Measurements from ENCODE around the gene MCTP2.

The MCTP2 gene

DNA sequence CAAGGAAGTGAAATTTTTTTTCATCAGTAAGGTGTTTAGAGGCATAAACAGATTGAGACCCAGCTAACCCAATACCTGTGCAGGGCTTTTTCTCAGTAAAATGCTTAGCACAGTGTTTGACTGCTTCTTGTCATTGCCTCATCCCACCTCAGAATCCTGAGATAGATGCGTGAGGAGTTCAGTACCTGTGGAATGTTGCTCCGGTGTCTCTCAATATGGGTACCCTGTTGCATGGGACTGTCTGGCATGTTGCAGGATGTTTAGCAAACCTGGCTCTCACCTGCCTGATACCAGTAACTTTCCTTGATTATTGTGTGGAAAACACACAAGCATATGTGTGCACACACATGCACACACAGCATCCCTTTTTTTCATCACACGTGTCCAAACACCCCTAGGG, 128.4 kb downstream of the MCTP2 start:
- no peak for DNase-seq

DNA sequence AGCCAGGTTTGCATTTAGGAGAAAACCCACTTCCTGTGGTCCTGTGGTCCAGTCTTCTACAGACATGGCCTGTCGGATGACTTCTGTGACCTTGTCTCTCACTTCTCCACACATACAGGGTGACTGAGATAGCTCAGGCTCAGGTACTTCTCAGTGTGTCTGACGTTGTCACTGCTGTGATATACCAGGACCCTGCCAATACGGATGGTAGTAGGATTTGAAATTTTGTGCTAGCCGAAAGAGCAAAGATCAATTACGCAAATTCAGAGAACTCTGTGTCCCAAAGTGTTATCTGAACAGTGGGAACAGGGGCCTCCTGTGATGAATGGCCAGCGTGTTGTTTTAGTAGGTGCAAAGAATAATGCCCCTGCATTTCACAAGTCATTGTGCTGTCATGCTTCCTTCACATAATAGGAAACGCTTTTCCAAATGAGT, 128.9 kb downstream of the MCTP2 start:
- DNase-seq, result no peak

DNA sequence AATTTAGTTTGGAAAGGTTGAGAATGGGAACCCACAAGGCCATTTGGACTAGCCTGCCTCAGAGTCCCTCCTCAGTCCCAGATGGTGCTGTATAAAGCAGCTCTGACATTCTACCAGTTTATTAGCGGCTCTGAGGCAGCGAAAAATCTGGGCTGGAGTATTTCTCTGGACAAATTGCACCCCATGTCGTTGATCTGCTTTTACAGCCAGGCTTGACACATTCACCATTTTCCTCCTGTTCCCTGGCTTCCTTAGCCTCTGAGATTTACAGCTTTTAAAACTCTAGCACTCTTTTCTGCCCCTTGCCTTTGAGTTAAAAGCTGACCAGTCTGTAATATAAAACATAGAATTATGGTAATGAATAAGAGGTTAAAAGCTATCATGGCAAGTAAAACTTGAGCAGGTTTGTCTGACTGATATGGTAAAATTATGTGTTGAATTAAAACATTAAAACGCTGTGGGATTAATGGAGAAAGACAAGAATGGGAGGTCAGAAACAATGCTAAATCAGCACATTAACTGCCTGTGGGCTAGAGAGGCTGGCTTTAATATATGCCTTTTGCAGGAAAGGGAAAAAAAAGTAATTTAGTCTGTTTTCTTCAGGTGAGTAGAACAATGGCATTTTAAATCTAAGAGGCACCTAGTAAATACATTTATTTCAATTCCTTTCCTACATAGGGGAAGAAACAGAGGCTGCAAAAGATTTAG, 131.2 kb downstream of the MCTP2 start:
- no peak for DNase-seq

GRCh38 chr15:94363382-94363781, 132.0 kb downstream of the MCTP2 start:
- no peak for DNase-seq

- no peak for DNase-seq
Measured at GRCh38 chr15:94366781-94367180, 135.4 kb downstream of the MCTP2 start.

DNA sequence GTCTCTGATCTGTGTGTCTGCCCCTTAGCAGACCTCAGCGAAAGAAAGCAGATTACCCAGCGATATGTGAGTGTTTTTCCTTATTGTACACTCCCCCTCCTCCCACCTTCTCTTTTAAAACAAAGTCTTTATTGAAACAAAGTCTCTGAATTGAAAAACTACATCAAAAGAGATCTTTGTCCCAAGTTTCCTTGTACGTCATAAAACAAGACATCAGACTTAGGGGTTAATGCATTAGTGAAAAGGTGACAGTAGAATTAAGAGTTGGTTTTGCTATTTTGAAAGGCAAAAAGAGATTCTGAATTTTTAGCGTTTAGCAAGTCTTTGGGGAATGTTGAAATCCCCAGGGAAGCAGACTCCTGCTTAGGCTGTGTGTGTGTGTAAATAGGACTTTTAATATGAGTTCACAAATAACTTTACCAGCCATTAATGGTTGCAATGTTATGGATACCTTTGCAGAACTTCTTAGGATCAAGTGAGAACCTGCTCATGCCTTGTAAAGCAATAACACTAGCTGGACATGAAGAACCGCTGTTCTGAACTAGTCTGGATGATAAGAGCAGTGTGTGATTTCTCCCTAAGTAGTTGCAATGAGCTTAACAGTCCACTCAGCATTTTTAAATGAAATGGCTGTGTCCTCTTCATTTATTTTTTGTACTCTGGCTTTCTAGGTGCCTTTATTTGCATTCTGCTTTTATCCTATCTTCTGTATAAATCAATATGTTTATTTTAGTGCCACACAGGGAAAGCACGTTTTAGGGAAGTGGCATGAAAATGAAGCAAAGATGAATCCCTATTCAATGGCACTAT, 136.6 kb downstream of the MCTP2 start:
- no peak for DNase-seq

DNA sequence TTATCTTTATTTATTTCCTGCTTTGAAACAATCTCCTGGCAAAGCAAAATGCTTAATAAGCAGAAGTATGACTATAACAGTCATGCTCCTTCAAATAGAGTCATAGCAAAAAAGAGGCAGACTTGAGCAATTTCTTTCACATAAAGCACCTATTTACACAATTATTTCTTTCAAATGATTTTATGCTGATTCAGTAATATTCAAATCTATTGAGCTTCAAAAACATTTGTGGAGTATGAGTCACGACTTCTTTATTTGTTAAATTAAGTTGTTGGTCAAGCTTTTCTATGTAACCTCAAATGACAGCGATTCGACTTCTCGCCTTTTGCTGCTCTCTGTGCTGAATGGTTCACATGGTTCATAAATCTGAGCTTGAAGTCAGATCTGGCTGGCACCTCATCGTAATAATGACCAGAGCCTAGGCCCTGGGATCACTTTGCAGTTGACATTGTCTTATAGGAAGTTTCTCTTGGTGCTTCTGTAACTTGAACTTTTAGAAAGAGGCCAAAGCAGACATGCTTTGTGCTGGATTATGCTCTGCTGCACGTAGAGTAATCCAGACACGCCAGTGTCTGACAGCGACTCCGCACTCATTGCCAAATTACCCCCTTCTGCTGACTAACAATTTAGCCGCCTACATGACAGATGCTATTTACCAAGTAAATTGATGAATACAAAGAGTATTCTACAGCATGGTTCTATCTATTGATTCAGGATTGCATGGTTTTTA, 139.0 kb downstream of the MCTP2 start:
- no peak for DNase-seq

DNA sequence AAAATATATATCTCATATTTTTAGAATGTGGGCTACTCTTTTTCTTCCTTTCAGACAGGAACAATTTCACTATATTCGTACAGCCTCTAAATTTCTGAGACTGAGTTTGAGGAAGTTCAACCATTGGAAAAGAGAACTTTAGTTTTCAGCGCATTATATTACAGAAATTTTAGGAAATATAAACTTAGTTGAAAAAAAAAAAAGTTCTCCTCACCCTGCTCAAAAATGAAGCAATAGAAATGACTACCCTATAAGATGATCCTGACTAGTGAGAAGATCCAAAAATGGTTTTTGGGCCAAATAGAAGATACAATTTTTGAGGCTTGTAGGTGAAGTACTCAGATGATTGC, 139.6 kb downstream of the MCTP2 start:
- no peak for DNase-seq

GRCh38 chr15:94372821-94373220, 141.5 kb downstream of the MCTP2 start:
- DNase-seq, result no peak

GRCh38 chr15:94375997-94376396, 144.6 kb downstream of the MCTP2 start:
- DNase-seq, result no peak

- DNase-seq, result no peak
Measured at GRCh38 chr15:94379986-94380385, 148.6 kb downstream of the MCTP2 start.

GRCh38 chr15:94380798-94381197, 149.4 kb downstream of the MCTP2 start:
- DNase-seq, result no peak

DNA sequence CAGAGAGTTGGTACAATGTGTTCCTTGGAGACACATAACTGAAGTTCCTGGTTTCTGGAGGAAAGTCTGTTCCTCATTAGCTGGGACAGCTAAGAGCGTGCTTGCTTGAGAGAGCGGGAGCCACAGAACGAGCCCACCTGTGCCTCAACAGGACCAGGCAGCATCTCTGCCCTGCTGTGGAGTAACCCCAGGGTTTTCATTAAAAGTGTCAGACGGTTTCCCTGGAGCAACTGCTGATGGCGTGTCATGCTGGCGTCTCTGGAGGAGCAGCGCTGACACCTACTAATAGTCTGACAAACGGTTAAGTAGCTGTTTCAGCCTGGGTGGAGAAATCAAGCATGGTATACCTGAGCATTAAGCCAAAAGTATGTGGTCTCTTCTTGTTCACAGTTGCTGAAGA, 150.0 kb downstream of the MCTP2 start:
- no peak for DNase-seq

DNA sequence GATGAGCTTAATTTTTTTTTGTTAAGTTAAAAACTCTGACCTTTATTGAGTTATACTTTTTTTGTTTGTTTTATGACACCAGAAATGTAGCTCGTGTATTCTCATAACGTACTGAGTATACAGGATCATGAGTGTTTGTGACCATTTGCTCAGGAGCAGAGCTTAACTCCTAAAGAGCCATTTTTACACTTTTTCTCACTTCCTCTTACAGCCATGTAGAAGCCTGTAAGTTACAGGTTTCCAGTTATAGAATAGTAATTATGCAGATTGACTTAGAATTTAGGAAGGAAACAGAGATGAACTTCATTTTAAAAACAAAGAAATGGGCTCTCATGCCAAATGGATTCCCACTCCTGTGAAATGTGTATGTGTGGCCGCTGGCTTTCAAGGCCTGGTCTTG, 151.7 kb downstream of the MCTP2 start:
- no peak for DNase-seq

DNA sequence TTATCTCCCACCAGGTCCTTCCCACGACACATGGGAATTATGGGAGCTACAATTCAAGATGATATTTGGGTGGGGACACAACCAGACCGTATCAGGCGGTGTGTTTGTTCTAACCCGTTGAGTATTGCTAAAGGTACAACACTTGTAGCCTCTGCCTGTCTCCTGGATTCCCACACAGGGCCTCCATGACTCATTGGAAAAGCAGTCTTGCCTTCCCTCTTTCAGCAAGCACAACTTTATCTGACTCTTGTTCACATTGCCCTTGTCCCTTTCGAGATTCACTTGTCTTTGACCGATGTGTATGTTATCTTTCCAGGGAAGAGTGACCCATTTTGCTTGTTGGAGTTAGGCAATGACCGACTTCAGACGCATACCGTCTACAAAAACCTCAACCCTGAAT, 152.3 kb downstream of the MCTP2 start:
- DNase-seq, result no peak

- DNase-seq, result no peak
Measured at GRCh38 chr15:94385441-94385840, 154.1 kb downstream of the MCTP2 start.

- DNase-seq, result no peak
Measured at GRCh38 chr15:94386351-94386750, 155.0 kb downstream of the MCTP2 start.

GRCh38 chr15:94387442-94387841, 156.1 kb downstream of the MCTP2 start:
- DNase-seq, result no peak

DNA sequence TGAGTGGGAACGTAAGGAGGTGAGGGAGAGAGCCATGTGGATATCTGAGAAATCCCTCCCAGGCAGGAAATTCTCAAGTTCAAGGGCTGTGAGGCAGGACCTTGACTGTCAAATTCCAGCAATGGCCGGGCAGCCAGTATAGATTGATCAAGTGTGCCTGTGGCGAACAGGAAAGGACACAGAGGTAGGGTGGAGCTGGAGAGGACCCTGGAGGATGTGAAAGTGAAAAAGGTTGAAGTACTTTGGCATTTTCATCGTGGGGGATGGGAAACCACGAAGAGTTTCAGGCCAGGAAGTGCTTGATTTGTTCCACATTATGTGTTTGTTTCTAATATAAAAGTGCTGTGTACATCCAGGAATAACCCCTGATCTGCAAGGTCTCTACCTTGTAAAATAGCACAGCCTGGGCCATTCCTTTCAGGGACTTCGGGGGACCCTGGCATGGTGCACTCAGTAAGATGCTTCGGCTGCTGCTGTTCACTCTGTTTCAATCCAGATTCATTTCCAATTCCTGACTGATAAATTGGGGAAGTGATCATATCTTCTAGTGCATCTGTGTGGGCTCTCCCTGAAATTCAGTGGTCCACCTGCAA, 156.6 kb downstream of the MCTP2 start:
- no peak for DNase-seq

DNA sequence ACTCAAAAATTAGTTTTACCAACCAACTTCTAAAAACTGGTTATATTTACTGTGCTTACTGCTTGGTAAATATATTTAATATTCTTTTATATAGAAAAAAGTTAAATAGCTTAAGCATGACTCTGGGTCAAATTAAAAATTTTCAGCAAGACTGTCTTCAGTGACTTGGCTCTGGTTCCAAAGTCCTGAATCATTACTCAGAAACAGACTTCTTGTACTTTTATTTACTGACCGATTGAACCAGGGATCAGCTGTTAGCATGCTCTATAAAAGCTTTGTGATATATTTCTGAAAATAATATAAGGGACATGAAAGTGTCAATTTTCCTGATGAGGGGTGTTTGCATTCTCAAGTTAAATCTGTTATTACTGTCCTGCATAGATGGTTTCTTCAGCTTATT, 164.3 kb downstream of the MCTP2 start:
- DNase-seq, result no peak

DNA sequence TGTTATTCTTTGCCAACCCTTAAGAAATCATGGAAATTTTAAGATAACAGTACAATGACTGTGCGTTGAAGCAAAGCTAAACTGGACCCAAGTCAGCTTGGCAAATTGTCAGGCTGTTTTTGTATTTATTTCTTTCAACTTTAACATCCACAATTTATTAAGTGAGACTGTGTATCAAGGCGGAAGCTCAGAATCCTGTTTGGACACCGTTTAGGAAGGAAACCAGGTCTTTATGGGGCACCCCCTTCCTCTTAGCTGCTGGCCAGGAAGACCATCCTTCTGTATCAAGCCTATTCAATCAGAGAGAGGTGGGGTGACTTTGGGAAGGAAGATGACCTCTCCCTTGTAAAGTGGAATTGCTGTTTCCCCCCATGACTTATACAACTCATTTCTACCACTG, 166.0 kb downstream of the MCTP2 start:
- no peak for DNase-seq

GRCh38 chr15:94398001-94398400, 166.6 kb downstream of the MCTP2 start:
- DNase-seq, result no peak

GRCh38 chr15:94400526-94401298, 169.4 kb downstream of the MCTP2 start:
- DNase-seq, result no peak
